Breast epithelium (tissue), 4 donors: ENCODE data around the gene RNU11. TPM values are rescaled to one million over a fixed set of nuclear protein-coding genes. Genes with fewer than 3 reads are reported as not detected.

Experiments
- DNase-seq, 2 donors: peaks; one replicate each; pipeline ENCODE4 v3.0.0-alpha.2; 2019; ENCODE audit warnings: low spot score in 2 of 2
- H3K27ac ChIP-seq, 2 donors: fragments of 200-600 bp; sonication (generic) in 1 of 2; one replicate each; pipeline ENCODE4 v1.5.1; 2016 to 2019; ENCODE audit warnings: mild to moderate bottlenecking in 1 of 2
- H3K27me3 ChIP-seq, 2 donors: fragments of 200-600 bp; sonication (generic) in 1 of 2; one replicate each; pipeline versions ENCODE4 v1.5.1 to v1.6.0; 2017 to 2019; ENCODE audit warnings: control low read depth in 1 of 2, mild to moderate bottlenecking in 1 of 2
- H3K36me3 ChIP-seq: fragments of 200-600 bp; one replicate; pipeline ENCODE4 v1.5.1; 2019
- H3K4me1 ChIP-seq, 2 donors: fragments of 200-600 bp; sonication (generic); one replicate each; pipeline ENCODE4 v1.5.1; 2016 to 2019; ENCODE audit warnings: control low read depth in 1 of 2
- H3K4me3 ChIP-seq, 3 donors: fragments of 200-600 bp; sonication (generic); 1 replicate in 2 of 3; 2 replicates in 1 of 3; pipeline ENCODE4 v1.5.1; 2016 to 2019; ENCODE audit warnings: mild to moderate bottlenecking in 3 of 3, moderate library complexity in 2 of 3
- H3K9me3 ChIP-seq, 2 donors: fragments of 200-600 bp; sonication (generic) in 1 of 2; one replicate each; pipeline ENCODE4 v1.5.1; 2016 to 2019; ENCODE audit warnings: control low read depth in 1 of 2
- CTCF ChIP-seq, 3 donors: fragments of 450-650 bp; IDR thresholded peaks; one replicate each; pipeline ENCODE4 v1.5.1; 2016 to 2017; ENCODE audit warnings: antibody characterized with exemption in 3 of 3, mild to moderate bottlenecking in 3 of 3, moderate library complexity in 3 of 3
- POLR2A ChIP-seq: fragments of 450-650 bp; IDR thresholded peaks from one replicate; pipeline ENCODE4 v1.6.1; 2016; ENCODE audit warnings: antibody characterized with exemption, mild to moderate bottlenecking, moderate library complexity
- POLR2AphosphoS5 ChIP-seq, 3 donors: sonication (generic); formaldehyde crosslinking; IDR thresholded peaks; one replicate each; pipeline ENCODE4 v1.6.1; 2017; ENCODE audit warnings: antibody characterized with exemption in 3 of 3
- intact Hi-C: fragments of 100-400 bp; cut with DNase I; formaldehyde crosslinking; loops from one replicate; pipeline ENCODE4 v1.15.1; 2023; ENCODE audit warnings: low total_unique reads
- total RNA-seq, 3 donors: library from RNA; depleted of rRNA; stranded (reverse); fragments of >200 nt; gene quantifications; one replicate each; pipeline ENCODE4 v1.1.0, GENCODE V29; 2016

The RNU11 gene
- total RNA-seq, 3 donors from 2014 or later, result not detected

- Histone ChIP-seq H3K9me3 (no peaks in the 10 kb centered on the region), H3K36me3 (no peaks in the 10 kb centered on the region), H3K4me3 (no peak overlapping the region), H3K4me1 (peaks cover 0 to 4% of the 10 kb centered on the region in 2 donors), H3K27ac (no peak overlapping the region), H3K27me3 (no peaks in the 10 kb centered on the region)
- TF ChIP-seq CTCF (IDR thresholded peaks at IDR 0.05), result no peak
- TF ChIP-seq POLR2A, result no peak
- no peak for TF ChIP-seq POLR2AphosphoS5 (IDR thresholded peaks at IDR 0.05)
- DNase-seq, result no peak
- intact Hi-C loops, result no loop called here
These were observed 15.6 kb downstream of the RNU11 start for GRCh38 chr1:28663871-28664470.

GRCh38 chr1:28666806-28667205 is 18.4 kb downstream of the RNU11 start:
- DNase-seq, result no peak
- H3K4me1 ChIP-seq, result peaks cover 0 to 4% of the 10 kb centered on the region in 2 donors
- H3K9me3 ChIP-seq, result no peaks in the 10 kb centered on the region
- TF ChIP-seq POLR2AphosphoS5 (IDR thresholded peaks at IDR 0.05) (no peak), POLR2A (no peak), CTCF (IDR thresholded peaks at IDR 0.05) (no peak)
- H3K36me3 ChIP-seq, result no peaks in the 10 kb centered on the region
- intact Hi-C loops, result no loop called here
- no peak overlapping the region for H3K4me3 ChIP-seq
- H3K27ac ChIP-seq, result no peak overlapping the region
- H3K27me3 ChIP-seq, result no peaks in the 10 kb centered on the region

GRCh38 chr1:28668191-28668955 is 20.0 kb downstream of the RNU11 start, which contains the start of gene GMEB1:
TSS of gene GMEB1 (plus strand) at chr1:28668784. CDS start at chr1:28683613, 14,829 bp downstream.
- intact Hi-C loops, result no loop called here
- H3K27ac ChIP-seq, result peak within 1 kb of the TSS; percentile 94 to 99
- peaks cover 0 to 4% of the 10 kb centered on the region in 2 donors for H3K4me1 ChIP-seq
- TF ChIP-seq POLR2AphosphoS5 (IDR thresholded peaks at IDR 0.05), result peak in 1 of 3 donors; percentile 29
- no peak for TF ChIP-seq CTCF (IDR thresholded peaks at IDR 0.05)
- H3K4me3 ChIP-seq, result peak within 1 kb of the TSS; percentile 91 to 96 (median 94)
- H3K9me3 ChIP-seq, result no peaks in the 10 kb centered on the region
- peak; percentile 73 to 79 for DNase-seq
- no peaks in the 10 kb centered on the region for H3K36me3 ChIP-seq
- H3K27me3 ChIP-seq, result no peaks in the 10 kb centered on the region

GRCh38 chr1:28668956-28669723 is 20.7 kb downstream of the RNU11 start:
- intact Hi-C loops, result no loop called here
- no peak for DNase-seq
- Histone ChIP-seq H3K27me3 (no peaks in the 10 kb centered on the region), H3K36me3 (no peaks in the 10 kb centered on the region), H3K4me3 (peak overlapping the region; percentile 91 to 96 (median 94)), H3K9me3 (no peaks in the 10 kb centered on the region), H3K4me1 (peaks cover 0 to 4% of the 10 kb centered on the region in 2 donors), H3K27ac (peak overlapping the region; percentile 94 to 99)
- TF ChIP-seq POLR2AphosphoS5 (IDR thresholded peaks at IDR 0.05) (no peak), CTCF (IDR thresholded peaks at IDR 0.05) (no peak), POLR2A (no peak)
